NCI-H128 (cell line): ENCODE data around the gene KIF18B.

Experiments used
- DNase-seq: peaks from one replicate; lab custom pipeline; 2025; ENCODE audit not compliant: unreplicated experiment; lab: John Stamatoyannopoulos, UW

Gene KIF18B

GRCh38 chr17:44906010-44906646 lies 41.4 kb downstream of the KIF18B start:
- no peak for DNase-seq

DNA sequence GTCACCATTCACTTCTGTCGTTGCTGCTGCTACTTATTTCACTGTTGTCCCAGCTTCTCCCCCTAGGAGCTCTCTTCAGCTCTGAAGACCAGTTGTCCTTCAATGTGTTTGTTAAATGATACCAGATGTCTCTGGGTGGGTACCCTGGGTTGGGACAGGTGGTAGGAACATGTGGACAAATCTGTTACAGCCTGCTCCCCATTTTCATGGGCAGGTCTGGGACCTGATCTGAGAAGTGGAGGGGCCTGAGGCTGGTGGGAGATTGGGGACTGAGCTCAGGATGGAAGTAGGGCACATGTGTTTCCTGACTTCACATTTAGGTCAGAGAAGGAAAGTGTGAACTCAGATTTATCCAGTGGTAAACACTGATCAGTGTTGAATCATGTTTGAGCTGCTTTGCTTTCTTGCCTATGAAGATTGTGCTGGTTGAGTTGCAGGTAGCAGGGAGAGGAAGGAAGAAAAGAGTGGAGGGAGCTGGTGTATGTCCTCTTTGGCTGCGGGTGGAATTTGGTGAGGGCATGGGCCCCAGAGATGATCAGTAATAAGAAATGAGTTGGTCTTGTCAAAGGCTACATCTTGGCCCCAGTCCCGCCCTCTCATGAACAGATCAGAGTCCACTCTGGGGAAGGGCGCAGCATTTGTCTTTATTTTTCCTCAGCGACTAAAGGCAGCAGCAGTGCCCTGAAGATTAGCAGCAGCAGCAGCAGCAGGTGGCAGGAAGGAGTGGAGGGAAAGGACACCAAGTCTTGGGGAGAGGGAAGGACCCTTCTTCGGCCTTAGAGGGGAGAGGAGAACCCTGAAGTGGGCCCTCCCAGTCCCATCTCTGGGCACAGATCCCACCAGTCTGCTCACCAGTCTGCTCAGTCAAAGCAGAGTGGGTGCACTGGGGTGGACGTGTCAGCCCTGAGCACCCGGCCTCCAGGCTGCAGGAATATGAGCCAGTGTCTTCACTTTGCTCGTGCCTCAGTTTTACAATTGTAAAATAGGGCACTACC lies 42.3 kb downstream of the KIF18B start:
- DNase-seq, result no peak

DNA sequence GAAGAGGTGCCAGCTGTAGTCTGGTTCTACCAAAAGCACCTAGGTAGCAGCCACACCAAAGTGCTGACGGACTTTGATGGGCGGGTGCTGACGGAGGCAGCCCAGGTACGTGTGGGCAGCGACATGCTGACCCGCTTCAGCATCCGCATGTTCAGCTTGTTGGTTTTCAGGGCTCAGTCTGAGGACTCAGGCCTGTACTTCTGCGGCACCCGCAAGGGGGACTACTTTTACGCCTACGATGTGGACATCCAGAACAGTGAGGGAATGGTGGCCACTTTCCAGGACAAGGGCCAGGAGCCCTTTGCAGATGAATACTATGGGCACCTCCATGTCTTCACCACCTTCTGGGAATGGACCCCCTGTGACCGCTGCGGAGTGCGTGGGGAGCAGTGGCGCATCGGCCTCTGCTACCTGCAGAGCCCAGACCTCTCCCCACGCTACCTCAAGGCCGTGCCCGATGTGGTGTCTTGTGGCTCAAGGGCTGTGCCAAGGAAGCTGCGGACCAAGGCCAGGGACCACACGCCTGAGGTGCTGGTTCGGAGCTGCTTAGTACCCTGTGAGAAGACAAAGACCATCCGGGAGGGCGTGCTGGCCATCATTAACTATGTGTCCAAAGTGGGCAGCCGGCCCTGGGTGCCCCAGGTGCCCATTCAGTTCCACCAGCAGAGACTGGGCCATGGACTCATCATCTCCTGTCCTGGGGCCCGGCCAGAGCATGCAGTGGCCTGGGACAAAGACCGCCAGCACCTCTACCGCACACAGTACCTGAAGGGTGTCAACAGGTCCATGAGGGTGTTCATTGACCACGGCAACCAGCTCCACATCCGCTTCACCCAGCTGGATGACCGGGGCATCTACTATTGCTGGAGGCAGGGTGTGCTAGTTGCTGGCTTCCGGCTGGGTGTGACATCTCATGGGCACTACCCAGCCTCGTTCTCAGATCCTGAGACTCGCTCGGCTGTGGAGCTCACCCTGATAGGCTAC lies 43.3 kb downstream of the KIF18B start:
- DNase-seq, result no peak

DNA sequence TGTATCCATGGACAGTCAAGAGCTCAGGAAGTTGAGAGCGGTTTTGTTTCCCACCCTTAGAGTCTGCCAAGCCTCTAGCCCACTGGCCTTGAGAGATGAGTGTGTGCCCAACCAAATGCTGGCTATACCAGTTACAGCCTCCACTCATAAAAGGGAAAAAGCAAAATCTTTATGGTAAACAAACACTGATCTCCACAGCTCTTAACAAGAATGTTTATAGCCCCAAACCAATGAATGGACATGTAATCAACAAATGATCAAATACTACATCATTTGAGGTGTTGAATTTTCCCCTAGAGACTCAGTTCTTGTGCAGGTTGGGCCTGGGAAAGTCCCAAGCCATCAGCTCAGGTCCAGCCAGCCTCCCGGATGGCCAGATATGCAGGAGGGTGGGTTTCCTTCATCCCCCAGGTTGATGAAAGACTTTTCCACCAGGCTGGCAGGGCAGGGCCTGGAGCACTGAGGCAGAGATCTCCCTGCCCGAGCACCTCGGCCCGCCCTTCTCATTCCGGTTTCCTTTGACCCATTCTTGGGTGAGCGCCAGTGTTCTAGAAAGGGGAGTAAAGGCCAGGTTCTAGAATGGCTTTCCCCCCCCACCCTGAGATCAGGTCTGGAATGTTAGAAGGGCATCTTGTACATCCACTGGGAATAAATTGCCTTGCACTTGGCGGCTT lies 44.4 kb downstream of the KIF18B start:
- DNase-seq, result no peak

DNA sequence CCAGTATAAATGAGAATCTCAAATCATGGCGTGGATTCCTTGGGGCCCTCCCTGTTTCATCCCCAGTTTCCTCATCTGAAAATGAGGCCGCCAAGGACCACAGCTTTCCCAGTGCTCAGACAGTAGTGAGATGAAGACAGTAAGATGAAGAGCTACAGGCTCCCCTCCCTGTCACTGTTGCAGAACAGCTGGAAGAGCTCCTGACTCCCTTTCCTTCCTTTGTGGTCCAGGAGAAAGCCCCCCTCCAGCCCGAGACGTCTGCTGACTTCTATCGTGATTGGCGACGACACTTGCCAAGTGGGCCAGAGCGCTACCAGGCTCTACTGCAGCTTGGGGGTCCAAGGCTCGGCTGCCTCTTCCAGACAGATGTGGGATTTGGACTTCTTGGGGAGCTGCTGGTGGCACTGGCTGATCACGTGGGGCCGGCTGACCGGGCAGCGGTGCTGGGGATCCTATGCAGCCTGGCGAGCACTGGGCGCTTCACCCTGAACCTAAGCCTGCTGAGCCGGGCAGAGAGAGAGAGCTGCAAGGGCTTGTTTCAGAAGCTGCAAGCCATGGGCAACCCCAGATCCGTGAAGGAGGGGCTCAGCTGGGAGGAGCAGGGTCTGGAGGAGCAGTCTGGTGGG lies 45.3 kb downstream of the KIF18B start:
- DNase-seq, result no peak

GRCh38 chr17:44901411-44901921 lies 46.1 kb downstream of the KIF18B start:
- no peak for DNase-seq

DNA sequence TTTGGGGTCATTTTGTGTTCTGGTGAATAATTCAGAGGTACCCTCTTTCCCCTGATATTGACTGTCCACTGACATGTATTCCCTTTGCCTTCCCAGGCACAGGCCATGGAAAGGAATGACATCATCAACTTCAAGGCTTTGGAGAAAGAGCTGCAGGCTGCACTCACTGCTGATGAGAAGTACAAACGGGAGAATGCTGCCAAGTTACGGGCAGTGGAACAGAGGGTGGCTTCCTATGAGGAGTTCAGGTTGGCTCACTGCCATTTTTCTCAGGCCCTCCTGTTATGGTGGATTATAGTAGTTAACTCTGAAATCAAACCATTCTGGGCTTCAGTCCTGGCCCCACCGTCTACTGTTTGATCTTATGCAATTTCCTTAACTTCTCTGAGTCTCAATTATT lies 46.7 kb downstream of the KIF18B start:
- DNase-seq, result no peak

DNA sequence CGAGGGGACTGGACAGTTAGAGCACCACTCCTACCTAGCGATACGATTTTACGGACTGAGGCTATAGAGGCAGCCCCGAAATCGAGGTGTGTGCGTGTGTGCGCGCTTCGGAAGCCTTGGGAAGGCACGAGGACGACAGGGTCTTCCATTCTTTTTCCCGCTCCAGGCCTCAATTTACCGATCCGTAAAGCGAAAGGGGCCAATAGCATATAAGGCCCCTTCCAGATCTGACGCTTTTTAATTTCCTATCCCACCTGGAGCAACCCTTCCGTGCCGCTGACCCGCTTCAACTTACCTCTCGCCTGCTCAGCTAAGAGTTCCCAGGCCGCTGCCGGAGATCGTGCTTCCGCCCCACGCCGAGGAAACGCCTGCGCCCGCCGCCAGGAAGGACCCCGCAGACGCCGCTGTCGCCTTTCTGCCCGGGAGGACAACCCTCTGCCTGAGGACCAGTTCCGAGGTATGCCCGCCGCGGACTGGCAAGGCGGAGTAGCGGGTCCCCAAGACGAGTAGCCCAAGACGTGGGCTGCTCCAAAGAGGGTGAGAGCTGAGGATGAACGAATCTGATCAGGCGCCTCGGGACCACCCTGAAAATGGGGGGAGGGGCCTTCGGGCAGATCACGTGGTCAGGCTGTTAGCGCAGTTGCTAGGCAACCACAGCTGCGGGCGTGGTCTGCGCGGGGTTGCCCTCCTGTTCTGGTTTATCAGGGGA lies 48.3 kb downstream of the KIF18B start, which contains the start of gene EFTUD2:
Gene EFTUD2, minus strand, starts transcription at position 372 of the 709 bp plus-strand sequence. CDS start 4,924 bp downstream, outside the sequence.
- DNase-seq, result peak; percentile 81

- DNase-seq, result no peak
These were observed 48.9 kb downstream of the KIF18B start for GRCh38 chr17:44898768-44899073.

DNA sequence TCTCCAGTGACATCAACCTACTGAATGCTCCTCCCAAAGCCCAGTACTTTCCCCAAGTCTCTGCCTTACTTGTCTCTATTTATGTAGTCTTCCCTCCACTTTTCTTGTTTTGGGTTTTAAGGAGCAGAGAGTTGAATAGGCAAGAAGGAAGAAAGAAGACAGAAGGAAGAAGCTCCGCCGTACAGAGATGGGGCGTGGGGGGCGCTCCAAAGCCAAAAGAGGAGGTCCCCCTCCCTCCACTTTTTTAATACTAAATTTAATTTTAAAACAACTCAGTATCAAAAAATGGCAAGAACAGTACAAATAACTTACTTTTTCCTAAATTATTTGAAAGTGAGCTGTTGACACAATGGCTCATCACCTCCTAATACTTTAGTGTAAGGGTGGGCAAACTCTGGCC lies 52.9 kb downstream of the KIF18B start:
- DNase-seq, result no peak

DNA sequence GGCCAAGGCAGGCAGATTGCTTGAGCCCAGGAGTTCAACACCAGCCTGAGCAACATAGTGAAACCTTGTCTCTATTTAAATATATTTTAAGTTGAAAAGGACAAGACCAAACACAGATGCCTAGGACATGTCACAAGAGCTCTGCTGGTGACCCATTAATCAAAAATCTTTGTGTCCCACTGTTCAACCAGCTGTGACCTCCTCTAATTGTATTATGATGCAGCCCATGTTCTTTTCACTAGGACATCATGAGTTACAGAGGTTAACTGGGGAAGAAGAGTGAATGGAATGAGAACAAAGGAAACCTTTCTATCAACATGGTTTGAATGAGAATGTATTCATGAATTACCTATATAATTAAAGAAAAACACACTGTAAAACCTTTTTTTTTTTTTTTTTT lies 55.3 kb downstream of the KIF18B start:
- DNase-seq, result no peak

- no peak for DNase-seq
These were observed 58.6 kb downstream of the KIF18B start for GRCh38 chr17:44889003-44889402.

DNA sequence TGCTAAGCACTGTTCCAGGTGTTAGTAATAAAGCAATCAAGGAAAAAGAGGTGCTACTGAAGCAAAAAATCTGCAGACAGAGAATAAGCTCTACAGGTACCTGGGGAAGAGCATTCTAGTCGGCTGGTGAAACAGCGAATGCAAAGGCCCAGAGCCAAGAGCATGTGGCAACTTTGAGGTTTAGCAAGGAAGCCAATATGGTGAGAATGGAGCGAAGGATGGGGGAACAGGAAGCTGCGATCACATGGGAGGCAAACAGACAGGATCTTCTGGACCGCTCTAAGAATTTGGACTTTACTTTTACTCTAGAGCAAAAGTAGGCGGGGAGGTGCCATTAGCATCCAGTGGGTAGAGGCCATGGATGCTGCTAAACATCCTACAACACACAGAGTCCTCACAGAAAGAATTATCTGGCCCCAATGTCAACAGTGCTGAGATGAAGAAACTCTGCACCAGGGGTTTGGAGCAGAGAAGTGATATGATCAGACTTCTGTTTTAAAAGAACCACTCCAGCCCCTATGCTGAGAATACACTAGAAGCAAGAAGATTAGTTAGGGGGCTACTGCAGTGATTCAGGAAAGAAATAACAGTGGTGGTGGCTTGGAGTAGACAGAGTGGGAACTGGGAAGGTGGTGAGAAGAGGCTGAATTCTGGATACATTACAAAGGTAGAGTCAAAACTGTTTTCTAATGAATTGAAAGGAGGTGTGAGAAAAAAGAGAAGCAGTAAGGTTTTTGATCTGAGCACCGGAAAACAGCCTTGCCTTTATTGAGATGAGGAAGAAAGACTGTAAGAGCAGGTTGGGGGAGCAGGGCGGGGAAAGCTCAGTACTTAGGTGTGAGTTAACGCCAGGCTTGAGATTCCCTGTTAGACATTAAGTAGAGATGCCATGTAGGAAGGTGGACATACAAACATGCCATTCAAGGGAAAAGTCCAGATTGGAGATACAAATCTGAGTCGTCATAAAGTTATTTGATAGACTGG lies 59.3 kb downstream of the KIF18B start:
- no peak for DNase-seq

DNA sequence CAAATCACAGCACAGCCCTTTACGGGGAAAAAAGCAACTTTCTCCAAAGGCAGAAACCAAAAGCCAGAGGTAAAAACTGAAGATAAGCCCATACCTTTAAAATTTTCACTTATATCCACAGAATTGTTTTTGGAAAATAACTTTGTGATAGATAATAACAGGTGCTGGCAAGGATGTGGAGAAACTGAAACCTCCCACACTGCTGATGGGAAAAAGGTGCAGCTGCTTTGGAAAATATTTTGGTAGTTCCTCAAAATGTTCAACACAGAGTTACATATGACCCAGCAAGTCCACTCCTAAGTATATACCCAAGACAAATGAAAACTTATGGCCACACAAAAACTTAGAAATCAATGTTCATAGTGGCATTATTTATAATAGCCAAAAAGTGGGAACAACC lies 60.6 kb downstream of the KIF18B start:
- no peak for DNase-seq

DNA sequence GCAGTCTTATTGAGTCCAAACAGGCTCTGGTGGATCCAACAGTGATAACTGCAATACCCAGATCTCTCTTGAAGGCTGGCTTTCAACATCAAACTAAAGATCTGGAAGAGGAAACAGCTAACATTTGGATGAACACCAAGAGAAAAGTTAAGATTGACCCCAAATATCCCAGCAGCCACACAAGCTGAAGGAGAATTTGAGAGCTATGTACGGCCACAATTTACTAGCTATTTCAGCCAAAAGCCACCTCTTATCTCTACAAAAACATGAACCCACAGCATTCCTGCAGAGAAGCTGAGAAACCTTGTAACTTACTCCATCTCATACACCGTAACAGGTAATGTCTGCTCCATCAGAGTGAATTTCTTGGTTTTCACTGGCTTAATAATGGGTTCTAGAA lies 62.6 kb downstream of the KIF18B start:
- no peak for DNase-seq

DNA sequence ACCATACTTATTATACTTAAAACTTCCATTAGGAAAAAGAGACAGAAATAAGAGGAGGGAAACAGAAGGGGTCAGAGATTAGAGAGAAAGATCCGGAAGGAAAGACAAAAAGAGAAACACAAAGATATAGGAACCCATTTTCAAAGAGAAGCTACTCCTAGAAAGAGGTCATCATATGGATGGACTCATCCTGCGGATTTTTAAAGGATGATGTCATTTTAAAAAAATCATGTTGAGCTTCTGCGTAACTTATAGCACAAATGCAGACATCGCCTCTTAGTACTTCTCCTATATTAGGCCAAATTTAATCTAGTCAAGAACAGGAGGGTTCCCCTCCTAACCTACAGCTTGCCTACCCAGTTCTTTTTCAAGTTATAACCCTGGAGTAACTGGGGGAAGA lies 66.4 kb downstream of the KIF18B start:
- no peak for DNase-seq

GRCh38 chr17:44880062-44880461 lies 67.5 kb downstream of the KIF18B start:
- no peak for DNase-seq

DNA sequence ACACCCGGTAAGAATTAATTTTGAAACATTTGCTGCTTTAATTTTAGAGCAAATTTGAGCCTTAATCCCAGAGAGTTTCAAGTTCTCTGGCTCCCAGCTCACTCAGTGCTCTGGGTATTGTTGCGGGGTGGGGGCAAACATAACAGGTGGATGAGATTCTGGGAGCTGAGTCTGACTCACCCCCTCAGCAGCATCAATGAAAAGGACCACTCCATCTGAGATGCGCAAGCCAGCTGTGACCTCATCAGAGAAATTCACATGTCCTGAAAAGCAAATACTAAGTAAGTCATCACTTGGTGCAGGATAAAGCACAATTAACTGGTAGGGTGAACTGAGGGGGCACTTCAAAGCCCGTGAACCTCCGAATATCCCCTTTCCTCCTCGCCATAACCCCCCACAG lies 68.2 kb downstream of the KIF18B start:
- no peak for DNase-seq
